SHP77 (cell line): ENCODE data around the gene SPIRE1.
"Not testable (repeated sequence)": the region's sequence is repeated elsewhere in the genome, so short reads cannot be mapped to it uniquely, and the experiment has no call there.

Experiments used
- DNase-seq, 2 experiments: peaks; one replicate each; lab custom pipeline; 2025; lab: John Stamatoyannopoulos, UW

Gene SPIRE1

GRCh38 chr18:12485479-12486105, 172.3 kb downstream of the SPIRE1 start:
- no peak for DNase-seq

- DNase-seq = not testable (repeated sequence)
Observed at GRCh38 chr18:12481915-12482314, 176.0 kb downstream of the SPIRE1 start.

GRCh38 chr18:12479982-12480381, 177.9 kb downstream of the SPIRE1 start:
- DNase-seq = no peak

DNA sequence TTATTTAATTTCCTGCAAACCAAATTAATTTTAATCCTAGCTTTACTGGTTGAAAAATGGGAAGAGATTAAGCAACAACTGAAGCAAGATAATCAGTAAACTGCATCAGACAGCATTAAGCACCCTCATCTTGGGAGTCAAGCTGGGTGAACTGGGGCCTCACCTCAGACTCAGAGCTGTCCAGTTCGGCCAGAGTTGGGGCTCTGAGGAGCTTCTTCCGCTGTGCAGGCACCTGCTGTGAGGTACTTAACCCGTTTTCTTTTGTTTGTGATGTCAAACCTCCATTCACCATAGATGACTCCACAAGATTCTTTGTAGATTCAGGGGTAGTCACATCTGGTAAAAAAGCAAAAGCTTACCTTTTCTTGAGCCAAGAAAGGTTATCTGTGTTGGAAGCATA, 178.4 kb downstream of the SPIRE1 start:
- no peak for DNase-seq

GRCh38 chr18:12478269-12479047, 179.4 kb downstream of the SPIRE1 start:
- DNase-seq = peak; percentile 74 to 79

DNA sequence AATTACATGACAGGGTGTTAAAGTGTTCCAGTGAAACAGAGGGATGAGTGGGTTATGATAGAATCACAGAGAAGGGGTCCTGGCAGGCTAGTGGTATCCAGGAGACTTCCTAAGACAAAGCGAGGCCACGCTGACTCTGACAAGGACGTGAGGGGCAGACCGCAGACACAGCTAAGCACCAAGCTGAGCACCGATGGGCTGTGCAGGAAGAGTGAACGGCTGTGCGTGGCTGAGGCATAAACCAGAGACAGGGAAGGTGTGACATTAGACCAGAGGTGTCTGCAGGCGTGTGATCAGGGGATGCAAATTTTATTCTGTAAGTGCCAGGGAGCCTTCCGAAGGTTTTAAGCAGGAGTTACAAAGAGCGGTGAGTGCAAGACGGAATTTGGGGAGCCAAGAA, 180.3 kb downstream of the SPIRE1 start:
- no peak for DNase-seq

GRCh38 chr18:12476955-12477354, 181.0 kb downstream of the SPIRE1 start:
- no peak for DNase-seq

DNA sequence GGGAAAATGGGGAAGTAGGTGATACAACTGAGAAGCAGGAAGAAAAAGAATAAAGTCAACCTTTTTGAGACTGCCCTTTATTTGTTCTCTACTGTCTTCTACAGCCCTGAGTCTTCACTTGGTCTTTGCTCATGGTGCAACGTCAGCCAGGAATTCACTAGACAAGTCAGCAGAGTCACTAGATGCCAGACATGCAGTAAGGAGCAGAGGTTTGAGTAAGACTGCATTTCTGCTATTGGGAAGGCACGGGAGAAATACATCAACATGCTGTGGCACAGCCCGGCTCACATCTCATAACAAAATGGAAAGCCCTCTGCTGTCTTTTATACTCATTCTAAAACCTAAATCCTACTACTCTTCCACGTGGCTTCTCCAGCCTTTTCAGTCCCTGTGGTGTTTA, 183.0 kb downstream of the SPIRE1 start:
- DNase-seq = no peak

- DNase-seq = no peak
Observed at GRCh38 chr18:12474146-12474545, 183.8 kb downstream of the SPIRE1 start.

DNA sequence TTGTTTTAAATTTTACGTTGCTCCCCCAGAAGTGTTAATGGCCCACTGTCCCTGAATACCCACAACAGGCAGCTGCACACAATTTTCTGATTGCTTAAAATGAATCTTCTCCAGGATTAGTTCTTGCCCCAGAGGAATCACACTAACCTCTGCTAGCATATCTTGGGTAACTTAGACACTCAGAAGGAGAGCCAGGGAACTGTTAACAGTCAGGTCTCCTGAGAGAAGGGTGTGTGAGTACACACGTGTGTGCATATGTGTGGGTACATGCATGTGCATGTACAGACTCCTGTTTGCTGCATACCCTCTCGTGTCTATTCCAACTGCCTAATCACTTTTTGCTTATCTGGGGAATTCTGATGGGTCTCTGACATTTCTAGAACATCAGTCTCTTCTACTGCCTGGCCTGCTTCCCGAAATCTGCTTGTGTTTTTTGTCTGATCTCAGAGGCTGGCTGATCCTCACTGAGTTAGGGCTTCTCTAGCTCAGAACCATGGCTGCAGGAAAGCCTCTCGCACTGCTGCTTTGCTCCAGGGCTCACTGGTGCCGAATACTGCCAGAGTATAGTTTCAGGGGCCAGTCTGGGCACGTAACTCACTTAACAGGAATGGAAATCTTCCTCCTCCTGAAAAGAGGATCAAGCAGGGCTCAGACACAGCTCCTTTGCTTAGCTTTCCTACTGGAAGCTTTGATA, 187.4 kb downstream of the SPIRE1 start:
- DNase-seq = no peak

DNA sequence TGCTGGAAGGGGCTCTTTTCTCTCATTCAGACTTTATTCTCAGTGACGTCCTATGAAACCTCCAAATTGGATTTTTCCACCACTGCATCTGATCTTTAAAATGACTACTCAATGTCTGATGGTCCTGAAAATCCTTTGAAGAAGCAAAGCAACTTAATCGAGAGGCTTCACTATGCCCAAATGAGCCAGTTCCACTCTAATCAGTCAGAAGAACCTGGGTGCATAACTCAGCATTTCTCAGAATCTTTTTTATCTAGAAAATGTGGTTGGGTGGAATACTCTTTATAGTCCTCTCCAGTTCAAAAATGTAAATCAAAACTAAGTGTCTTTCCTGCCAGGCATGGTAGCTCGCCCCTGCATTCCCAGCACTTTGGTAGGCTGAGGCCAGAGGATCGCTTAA, 189.5 kb downstream of the SPIRE1 start:
- no peak for DNase-seq

DNA sequence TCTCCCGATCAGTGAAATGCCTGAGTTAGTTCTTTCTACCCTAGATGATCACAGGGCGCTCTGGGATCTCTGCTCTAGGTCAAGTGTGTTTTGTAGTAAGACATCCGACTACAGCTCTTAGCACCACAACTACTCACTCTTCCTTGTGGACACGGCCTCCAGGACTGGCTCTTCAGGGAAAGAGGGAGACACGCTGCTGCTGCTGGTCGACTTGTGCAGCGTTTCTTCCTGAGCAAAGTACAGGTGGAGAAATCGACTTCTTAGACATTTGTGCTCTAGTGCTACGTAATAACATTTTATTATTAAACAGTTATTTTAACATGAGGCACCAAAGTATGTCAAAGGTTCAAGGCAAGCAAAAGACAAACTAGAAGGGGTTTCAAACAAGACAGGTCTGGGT, 193.2 kb downstream of the SPIRE1 start:
- no peak for DNase-seq

DNA sequence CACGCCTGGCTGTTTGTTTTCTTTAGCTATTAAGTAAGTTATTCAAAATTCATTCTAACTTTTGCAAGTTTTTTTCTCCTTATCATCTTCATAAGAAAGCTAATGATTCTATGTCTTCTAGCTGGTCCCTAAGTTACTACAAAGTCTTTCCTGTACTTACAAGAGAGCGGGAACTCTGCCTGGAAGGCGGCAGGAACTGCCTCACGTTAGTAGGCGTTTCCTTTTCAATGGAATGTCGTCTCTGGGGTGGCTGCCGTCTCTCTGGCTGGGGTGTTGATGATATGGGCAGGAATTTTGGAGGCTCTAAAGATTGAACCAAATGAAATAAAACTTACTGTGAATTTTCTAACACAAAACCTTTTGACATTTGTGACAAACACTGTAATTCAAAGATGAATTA, 194.7 kb downstream of the SPIRE1 start:
- DNase-seq = no peak

DNA sequence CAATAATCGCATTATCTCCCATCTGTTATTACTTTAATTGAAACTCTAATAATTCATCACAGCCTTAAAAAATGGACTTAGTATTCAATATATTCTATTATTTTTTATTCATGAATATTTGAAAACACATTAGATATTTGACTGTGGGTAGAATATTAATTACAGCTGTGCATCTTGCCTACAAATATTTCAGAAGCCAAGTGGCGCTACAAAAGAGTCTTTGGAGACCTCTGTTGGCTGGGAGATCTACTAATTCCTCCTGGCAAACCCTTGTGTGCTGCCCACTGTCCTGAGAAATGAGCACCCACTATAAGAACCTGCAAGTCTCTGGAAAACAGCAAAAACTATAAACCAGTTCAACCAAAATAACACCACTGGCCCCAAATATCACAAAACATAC, 195.7 kb downstream of the SPIRE1 start:
- no peak for DNase-seq

- no peak for DNase-seq
Observed at GRCh38 chr18:12461326-12461725, 196.6 kb downstream of the SPIRE1 start.

DNA sequence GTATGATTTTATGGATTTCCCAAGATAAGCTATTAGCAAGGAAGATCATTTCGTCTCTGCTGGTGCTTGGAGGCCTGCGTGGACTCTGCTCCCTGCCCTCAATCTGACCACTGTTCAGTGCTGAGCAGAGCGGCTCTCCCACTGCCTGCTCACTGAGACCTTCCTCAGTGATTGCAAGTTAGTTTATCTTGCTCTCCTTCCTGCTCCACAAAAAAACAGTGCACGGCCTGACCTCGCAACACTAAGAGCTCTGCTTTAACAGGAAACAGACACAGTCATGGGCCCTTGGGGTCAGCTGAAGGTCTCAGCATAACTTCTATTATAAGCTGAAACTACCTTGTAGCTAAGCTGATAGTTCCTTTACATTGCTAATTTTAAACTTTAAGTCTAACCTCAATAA, 197.0 kb downstream of the SPIRE1 start:
- no peak for DNase-seq

DNA sequence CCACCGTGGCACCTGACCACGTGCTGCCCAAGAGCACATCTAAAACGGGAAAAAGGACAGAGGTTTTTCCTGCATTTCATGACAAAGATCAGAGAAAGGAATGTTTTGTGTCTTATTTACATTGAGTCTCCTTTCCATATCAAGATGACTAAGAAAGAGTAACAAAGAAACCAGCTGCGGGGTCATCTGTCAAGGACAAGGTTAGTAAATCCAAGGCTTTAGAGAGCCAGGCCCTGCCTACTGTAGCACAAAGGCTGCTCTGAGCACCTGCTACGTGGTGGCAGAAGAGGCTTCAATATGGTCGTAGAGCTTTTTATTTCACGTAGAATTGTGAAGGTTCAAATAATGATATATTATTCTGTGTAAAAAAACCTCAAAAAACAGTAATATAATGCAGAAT, 199.1 kb downstream of the SPIRE1 start:
- no peak for DNase-seq

DNA sequence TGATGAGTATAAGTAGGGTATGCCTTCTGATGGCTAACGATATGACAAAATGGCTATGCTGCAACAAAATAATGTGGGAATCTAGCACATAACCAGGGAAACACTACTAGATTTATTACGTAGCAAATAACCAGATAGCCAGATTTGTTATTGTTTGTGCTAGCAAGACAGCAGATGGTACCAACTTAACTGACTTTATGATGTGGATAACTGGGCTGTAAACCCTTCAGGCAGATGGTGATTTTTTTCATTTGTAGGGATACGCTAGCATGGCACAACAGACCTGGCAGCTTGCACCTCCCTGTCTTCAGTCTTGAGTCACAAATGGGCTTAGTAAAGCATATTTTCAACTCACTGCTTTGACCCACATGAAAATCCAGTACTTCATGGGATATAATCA, 201.5 kb downstream of the SPIRE1 start:
- no peak for DNase-seq

DNA sequence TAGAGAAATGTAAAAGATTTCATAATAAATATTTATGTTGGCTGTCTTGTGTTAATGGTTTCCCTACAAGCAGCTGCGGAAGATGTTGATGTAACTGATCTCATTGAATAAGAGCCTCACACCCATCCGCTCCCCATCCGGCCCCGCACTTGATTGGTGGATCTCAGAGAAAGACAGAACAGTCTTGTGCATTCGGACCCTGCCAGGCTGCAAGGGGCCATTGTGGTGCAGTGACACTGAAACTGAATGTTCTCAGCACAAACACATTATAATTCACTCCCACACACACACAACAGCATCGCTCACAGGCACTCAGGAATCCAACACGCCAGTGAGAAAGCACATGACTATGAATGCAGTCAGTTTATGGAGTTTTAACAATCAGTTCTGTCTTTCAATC, 202.4 kb downstream of the SPIRE1 start:
- DNase-seq = no peak

DNA sequence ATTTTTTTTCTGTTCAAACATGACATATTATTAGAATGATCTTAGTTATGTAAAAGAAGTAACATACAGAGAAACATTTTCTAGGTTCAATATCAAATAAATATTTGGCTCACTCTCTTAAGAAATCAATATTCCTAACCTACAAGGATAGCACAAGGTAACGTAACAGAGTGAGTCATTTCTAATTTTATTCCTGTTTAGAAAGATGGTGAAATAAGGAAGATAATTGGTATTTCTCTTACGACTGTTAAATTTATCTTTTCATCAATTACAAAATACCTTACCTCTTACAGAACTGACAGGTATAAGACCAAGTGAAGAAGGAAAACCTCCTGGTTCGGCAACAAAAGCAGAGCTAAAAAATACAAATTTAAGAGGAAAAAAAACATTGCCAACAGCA, 205.1 kb downstream of the SPIRE1 start:
- DNase-seq = no peak

DNA sequence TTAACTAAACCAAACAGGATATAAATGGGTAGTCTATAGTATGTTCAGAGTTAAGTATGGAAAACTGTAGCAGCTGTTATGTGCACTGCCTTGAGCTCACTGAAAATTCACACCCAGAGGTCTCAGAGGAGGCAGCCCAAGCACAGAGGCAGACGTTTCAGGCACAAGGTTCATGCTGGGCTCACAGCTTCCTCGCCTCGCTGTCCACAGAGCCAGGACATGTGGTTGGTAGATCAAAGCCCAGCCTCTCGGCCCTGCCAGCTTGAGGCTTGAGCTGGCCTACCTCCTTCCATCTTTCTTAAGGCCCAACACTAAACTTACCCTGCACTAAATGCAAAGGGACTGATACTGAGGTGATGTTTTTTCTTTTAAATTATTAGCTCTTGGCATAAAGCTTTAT, 206.5 kb downstream of the SPIRE1 start:
- DNase-seq = no peak

GRCh38 chr18:12449051-12449785, 208.7 kb downstream of the SPIRE1 start:
- DNase-seq = no peak

DNA sequence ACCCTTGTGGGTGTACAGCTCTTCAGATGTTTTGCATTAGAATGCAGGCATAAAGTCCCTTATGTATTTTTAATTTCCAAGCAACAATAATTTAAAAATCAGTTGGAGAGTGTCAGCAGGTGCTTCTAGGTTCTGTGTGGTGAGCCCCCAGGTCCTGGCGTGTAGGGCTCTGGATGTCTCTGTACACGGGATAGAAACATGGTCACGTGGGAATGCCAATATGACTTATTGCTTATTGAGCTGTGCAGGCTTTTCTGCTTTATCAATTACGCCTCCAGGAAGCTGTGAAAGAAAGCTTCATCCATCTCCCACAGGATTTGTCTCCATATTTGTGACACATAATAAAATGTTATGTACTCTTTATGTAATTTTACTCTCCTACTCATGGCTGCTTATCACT, 212.4 kb downstream of the SPIRE1 start:
- DNase-seq = no peak
